HG02678 (cell line): ENCODE measurements around the gene TMEM52.

Experiments
- ATAC-seq: cut with Tn5 transposase; IDR thresholded peaks from one replicate; pipeline ENCODE4 v1.9.1; 2021; ENCODE audit warnings: mild to moderate bottlenecking, moderate library complexity; ENCODE audit not compliant: unreplicated experiment

The TMEM52 gene

DNA sequence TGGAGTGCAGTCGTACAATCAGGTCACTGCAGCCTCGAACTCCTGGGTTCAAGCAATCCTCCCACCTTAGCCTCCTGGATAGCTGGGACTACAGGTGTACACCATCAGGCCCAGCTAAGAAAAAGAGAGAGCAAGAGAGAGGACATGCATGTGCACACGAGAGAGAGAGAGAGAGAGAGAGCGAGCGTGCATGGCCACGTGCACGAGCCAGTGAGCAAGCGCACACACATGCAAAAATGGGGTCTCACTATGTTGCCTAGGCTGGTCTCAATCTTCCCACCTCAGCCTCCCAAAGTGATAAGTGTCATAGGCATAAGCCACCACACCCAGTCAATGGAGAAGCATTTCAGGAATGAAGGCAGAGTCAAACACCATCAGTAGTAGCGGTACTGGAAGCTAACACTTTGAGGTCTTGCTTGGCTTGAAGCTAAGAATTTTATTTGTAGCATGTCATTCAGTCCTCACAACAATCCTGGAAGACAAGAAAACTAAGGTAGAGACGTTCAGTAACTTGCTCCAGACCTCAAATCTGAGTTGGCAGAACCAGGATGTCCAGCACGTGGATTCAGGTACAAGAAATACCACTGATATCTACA lies 42.6 kb downstream of the TMEM52 start:
- no peak for ATAC-seq

DNA sequence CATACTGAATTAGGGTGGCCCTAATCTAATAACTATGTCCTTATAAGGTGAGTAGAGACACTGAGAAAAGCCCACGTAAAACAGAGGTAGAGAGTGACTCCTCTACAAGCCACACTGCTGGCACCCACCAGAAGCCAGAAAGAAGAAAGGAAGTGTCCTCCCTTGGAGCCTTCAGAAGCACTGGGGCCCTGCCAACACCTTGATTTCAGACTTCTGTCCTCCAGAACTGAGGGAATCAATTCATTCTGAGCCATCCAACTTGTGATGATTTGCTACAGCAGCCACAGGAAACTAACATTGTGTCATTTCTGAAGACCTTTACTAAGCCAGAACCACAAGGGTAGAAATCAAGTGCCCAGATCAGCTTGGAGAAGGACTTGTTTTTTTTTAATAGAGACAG lies 43.1 kb downstream of the TMEM52 start:
- no peak for ATAC-seq

DNA sequence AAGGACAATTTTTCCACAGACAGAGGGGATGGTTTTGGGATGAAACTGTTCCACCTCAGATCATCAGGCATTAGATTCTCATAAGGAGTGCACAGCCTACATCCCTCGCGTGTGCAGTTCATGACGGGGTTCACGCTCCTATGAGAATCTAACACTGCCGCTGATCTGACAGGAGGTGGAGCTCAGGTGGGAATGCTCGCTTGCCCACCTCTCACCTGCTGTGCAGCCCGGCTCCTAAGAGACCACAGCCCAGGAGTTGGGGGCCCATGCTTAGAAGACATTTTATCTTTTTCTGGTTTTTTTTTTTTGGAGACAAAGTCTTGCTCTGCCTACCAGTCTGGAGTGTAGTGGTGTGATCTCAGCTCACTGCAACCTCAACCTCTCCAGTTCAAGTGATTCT lies 44.2 kb downstream of the TMEM52 start:
- no peak for ATAC-seq

DNA sequence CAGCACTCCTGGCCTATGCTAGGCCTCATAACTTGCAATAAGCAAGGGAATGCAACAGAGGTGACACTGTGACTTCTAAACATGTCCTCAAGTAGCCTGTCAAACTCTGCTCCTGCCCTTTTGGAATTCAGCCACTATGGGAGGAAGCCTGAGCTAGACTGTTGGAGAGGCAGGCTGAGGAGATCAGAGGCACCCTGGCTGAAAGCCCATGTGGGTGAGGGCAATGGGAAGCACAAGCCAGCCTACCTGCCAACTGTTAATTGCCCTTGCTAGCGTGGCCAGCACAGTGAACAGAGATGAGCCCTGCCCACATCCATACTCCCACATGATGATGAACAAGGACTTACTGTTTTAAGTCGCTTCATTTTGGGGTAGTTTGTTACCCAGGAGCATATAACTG lies 45.9 kb downstream of the TMEM52 start:
- no peak for ATAC-seq

DNA sequence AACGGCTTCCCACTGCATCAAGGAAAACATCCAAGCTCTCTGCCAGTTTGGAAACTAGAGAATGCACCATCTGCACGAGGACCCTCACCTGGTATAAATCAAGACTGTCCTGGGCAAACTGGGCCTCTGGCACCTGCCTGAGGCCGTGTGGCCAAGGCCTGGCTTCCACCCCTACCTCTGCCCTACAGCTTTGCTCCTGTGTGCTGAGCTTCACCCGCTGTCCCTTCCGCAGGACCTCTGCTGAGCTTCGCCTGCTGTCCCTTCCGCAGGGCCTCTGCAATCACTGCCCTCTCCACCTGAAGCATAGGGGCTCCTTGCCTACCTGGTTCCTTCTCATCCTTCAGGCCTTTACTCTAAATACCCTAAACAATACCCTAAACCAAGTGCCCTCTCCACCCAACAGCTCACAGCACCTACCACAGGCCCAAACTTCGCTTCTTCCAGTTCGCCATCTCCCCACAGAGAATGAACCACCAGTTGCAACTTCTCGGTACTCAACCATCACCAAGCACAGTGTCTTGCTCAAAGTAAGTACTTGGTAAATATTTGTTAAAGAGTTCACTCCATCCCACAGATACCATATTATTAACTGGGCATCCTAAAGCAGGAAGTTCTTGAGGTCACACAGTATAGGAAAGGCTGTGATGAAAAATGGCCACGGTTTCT lies 46.6 kb downstream of the TMEM52 start:
- no peak for ATAC-seq

DNA sequence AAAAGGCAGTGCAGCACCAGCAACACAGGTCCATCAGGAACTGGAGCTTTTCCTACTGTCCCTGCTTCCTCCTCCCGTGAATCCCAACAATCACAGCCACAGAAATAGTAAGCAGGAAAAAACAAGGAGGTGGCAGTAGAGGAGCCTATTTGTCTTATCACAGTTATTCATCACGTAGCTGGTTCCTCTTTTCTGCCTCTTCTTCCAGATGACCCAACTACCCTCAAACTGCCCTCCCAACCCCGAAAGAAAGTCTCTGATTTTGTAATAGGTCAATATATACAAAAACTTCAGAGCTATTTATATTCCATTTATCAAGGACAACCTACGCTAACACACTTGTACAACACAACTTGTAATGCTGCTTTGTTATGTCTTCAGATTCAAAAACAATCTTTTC lies 49.6 kb downstream of the TMEM52 start:
- no peak for ATAC-seq
